Lung (tissue), 12 donors: ENCODE data around the gene NOP10. TPM values are rescaled to one million over a fixed set of nuclear protein-coding genes. Genes with fewer than 3 reads are reported as not detected.

Experiments
- ATAC-seq: fragments of 200-7000 bp; cut with Tn5 transposase; one replicate; pipeline ENCODE4 v1.9.1; 2020; ENCODE audit warnings: moderate number of reproducible peaks; ENCODE audit not compliant: insufficient read depth, low FRiP score
- DNase-seq, 3 donors: peaks; one replicate each; pipeline ENCODE4 v3.0.0-alpha.2; 2013 to 2017
- H3K27ac ChIP-seq, 2 donors: one replicate each; pipeline ENCODE4 v1.5.1; 2013; ENCODE audit warnings: mild to moderate bottlenecking in 2 of 2, moderate library complexity in 2 of 2, control low read depth in 1 of 2, inconsistent platforms in 1 of 2, low read depth in 1 of 2, low read length in 1 of 2
- H3K27me3 ChIP-seq, 3 donors: one replicate each; pipeline ENCODE4 v1.5.1; 2013; ENCODE audit warnings: low read length in 2 of 3; ENCODE audit not compliant: control insufficient read depth in 3 of 3, insufficient read depth in 3 of 3
- H3K36me3 ChIP-seq, 4 donors: one replicate each; pipeline ENCODE4 v1.5.1; 2013; ENCODE audit warnings: low read length in 4 of 4, mild to moderate bottlenecking in 1 of 4, moderate library complexity in 1 of 4; ENCODE audit not compliant: control insufficient read depth in 4 of 4, insufficient read depth in 4 of 4
- H3K4me1 ChIP-seq, 5 donors: one replicate each; pipeline ENCODE4 v1.5.1; 2013; ENCODE audit warnings: low read length in 5 of 5, mild to moderate bottlenecking in 2 of 5, moderate library complexity in 1 of 5; ENCODE audit not compliant: control insufficient read depth in 5 of 5, insufficient read depth in 5 of 5
- H3K4me3 ChIP-seq: one replicate; pipeline ENCODE4 v1.5.1; 2013; ENCODE audit warnings: mild to moderate bottlenecking, control low read depth, moderate library complexity
- H3K9ac ChIP-seq, 2 donors: one replicate each; pipeline ENCODE4 v1.5.1; 2013; ENCODE audit warnings: low read length in 2 of 2, control low read depth in 1 of 2; ENCODE audit not compliant: insufficient read depth in 1 of 2
- H3K9me3 ChIP-seq, 4 donors: one replicate each; pipeline ENCODE4 v1.5.1; 2013; ENCODE audit warnings: low read length in 3 of 4, mild to moderate bottlenecking in 1 of 4, moderate library complexity in 1 of 4; ENCODE audit not compliant: control insufficient read depth in 4 of 4, insufficient read depth in 3 of 4
- CTCF ChIP-seq: IDR thresholded peaks from 2 replicates; pipeline ENCODE4 v1.5.1; 2012; ENCODE audit warnings: mild to moderate bottlenecking; ENCODE audit errors: control extremely low read depth, extremely low read depth
- WGBS, 2 donors: extraction: QIAGEN DNeasy Blood & Tissue Kit; methylation state at CpG; one replicate each; pipeline ENCODE4 v1.1.7; 2013; 5-methylcytosine and 5-hydroxymethylcytosine counted together
- polyA plus RNA-seq, 2 donors: library from polyadenylated mRNA; stranded (reverse); fragments of 200-250 nt; gene quantifications; one replicate each; pipeline ENCODE4 v1.2.1, GENCODE V29; 2013
- total RNA-seq, 2 donors: library from RNA; depleted of rRNA in 1 of 2; stranded (reverse); fragments of >200 nt in 1 of 2; gene quantifications; one replicate each; pipeline ENCODE4 v1.2.1, GENCODE V29; 2014 to 2021
- donor health status: control.
- donor health status: control.
- donor health status: Bipolar disorder and iron deficiency.
- donor health status: healthy.
- donor health status: DM: yes; HTN: yes; CAD: no.

Gene NOP10
- total and polyA plus RNA-seq, 4 donors = 103 to 509 (median 233) TPM

GRCh38 chr15:34335176-34336032 is 7.5 kb downstream of the NOP10 start:
- no peaks in the 10 kb centered on the region for H3K27me3 ChIP-seq
- 38 to 52% methylated on average over 3 of the region's 3 CpGs for WGBS, 2 donors
- TF ChIP-seq CTCF = no peak
- peak overlapping the region; percentile 62 to 85 for H3K27ac ChIP-seq
- no peak overlapping the region for H3K9ac ChIP-seq
- no peak overlapping the region for H3K4me3 ChIP-seq
- no peak for DNase-seq
- H3K36me3 ChIP-seq = peaks cover 0 to 5% (median 1%) of the 10 kb centered on the region in 4 donors
- H3K9me3 ChIP-seq = no peaks in the 10 kb centered on the region
- H3K4me1 ChIP-seq = peaks cover 3 to 10% (median 4%) of the 10 kb centered on the region in 5 donors
- no peak for ATAC-seq

GRCh38 chr15:34334672-34335071 is 8.3 kb downstream of the NOP10 start:
- H3K36me3 ChIP-seq = peaks cover 0 to 2% (median 1%) of the 10 kb centered on the region in 4 donors
- no peak overlapping the region for H3K9ac ChIP-seq
- TF ChIP-seq CTCF = no peak
- H3K4me1 ChIP-seq = peaks cover 3 to 10% (median 4%) of the 10 kb centered on the region in 5 donors
- H3K27me3 ChIP-seq = no peaks in the 10 kb centered on the region
- H3K27ac ChIP-seq = no peak overlapping the region
- ATAC-seq (no peak), DNase-seq (peak in 2 of 3 donors; percentile 48 to 74)
- H3K9me3 ChIP-seq = no peaks in the 10 kb centered on the region
- no peak overlapping the region for H3K4me3 ChIP-seq
- 16 to 49% methylated on average over 4 of the region's 4 CpGs for WGBS, 2 donors

- no peak overlapping the region for H3K9ac ChIP-seq
- 98 to 99% methylated on average over 6 of the region's 6 CpGs for WGBS, 2 donors
- DNase-seq (no peak), ATAC-seq (no peak)
- H3K9me3 ChIP-seq = no peaks in the 10 kb centered on the region
- peaks cover 3 to 10% (median 7%) of the 10 kb centered on the region in 5 donors for H3K4me1 ChIP-seq
- no peak overlapping the region for H3K27ac ChIP-seq
- H3K4me3 ChIP-seq = no peak overlapping the region
- peaks cover 0 to under 1% (median 0%) of the 10 kb centered on the region in 4 donors for H3K36me3 ChIP-seq
- no peak for TF ChIP-seq CTCF
- no peaks in the 10 kb centered on the region for H3K27me3 ChIP-seq
Measured at GRCh38 chr15:34332553-34333120, 10.3 kb downstream of the NOP10 start.
